MCF 10A (cell line): ENCODE data around the gene PPP1R13L. TPM values are rescaled to one million over a fixed set of nuclear protein-coding genes. Genes with fewer than 3 reads are reported as not detected.
A peak's percentile ranks its signal among the peaks of the same experiment; 100 is the strongest.

Experiments
- BruUV-seq: library from RNA; stranded (reverse); fragments of 400-500 nt; replicated peaks from 2 replicates; lab custom pipeline; 2021; lab: Mats Ljungman, UMichigan
- CTCF ChIA-PET: fragments of 300-600 bp; sonication (Branson Sonifier 250); formaldehyde crosslinking; extraction: SDS; loops from one replicate; lab custom pipeline; 2021; ENCODE audit warnings: antibody characterized with exemption, inconsistent platforms; lab: Yijun Ruan, JAX
- POLR2A ChIA-PET: fragments of 300-600, 350-650 bp; sonication (Branson Sonifier 250); formaldehyde crosslinking; extraction: SDS; loops from one replicate; lab custom pipeline; 2020; ENCODE audit warnings: antibody characterized with exemption, inconsistent platforms; lab: Yijun Ruan, JAX
- DNase-seq: peaks from one replicate; pipeline ENCODE4 v3.0.0-alpha.2; 2018; ENCODE audit not compliant: unreplicated experiment
- H3K27ac Mint-ChIP-seq: one replicate; pipeline ENCODE4 v1.8.0; 2022; ENCODE audit warnings: mild to moderate bottlenecking, low read depth, mixed read lengths; ENCODE audit not compliant: unreplicated experiment
- H3K27me3 Mint-ChIP-seq: one replicate; pipeline ENCODE4 v1.8.0; 2022; ENCODE audit warnings: mixed read lengths; ENCODE audit not compliant: insufficient read depth, unreplicated experiment
- H3K36me3 Mint-ChIP-seq: one replicate; pipeline ENCODE4 v1.8.0; 2022; ENCODE audit warnings: mild to moderate bottlenecking, moderate library complexity, mixed read lengths; ENCODE audit not compliant: insufficient read depth, unreplicated experiment
- H3K4me1 Mint-ChIP-seq: one replicate; pipeline ENCODE4 v1.8.0; 2022; ENCODE audit warnings: mixed read lengths; ENCODE audit not compliant: insufficient read depth, unreplicated experiment
- H3K4me3 Mint-ChIP-seq: one replicate; pipeline ENCODE4 v1.8.0; 2022; ENCODE audit warnings: mild to moderate bottlenecking, moderate library complexity, mixed read lengths; ENCODE audit not compliant: unreplicated experiment
- H3K9me3 Mint-ChIP-seq: one replicate; pipeline ENCODE4 v1.8.0; 2022; ENCODE audit warnings: mixed read lengths; ENCODE audit not compliant: unreplicated experiment
- intact Hi-C: fragments of 100-400 bp; cut with micrococcal nuclease; formaldehyde crosslinking; loops from 2 replicates; pipeline ENCODE4 v1.14.1; 2022
- total RNA-seq: library from RNA; stranded (reverse); gene quantifications from 2 replicates; pipeline ENCODE4 v1.2.3, GENCODE V29; 2022
- TF ChIP-seq, protein P1 (sequence below): fragments of 200-600 bp; IDR thresholded peaks from one replicate; pipeline ENCODE4 v1.8.0; 2022; ENCODE audit warnings: antibody characterized with exemption, mild to moderate bottlenecking; ENCODE audit not compliant: unreplicated experiment

PPP1R13L gene
- total RNA-seq, 1 experiment from 2014 or later = 161 TPM

- H3K27me3 Mint-ChIP-seq = no peaks in the 10 kb centered on the region
- peak overlapping the region; percentile 96 for H3K4me3 Mint-ChIP-seq
- H3K36me3 Mint-ChIP-seq = peaks cover 23% of the 10 kb centered on the region
- intact Hi-C loops = no loop called here
- BruUV-seq = no TSS peak
- POLR2A ChIA-PET = interaction anchor here (0.7 to 6.6 kb wide), 17 partner anchors 12 to 313 kb away, joined by 3 to 82 read pairs (median 6); partner anchors contain the start of genes ERCC1, FOSB and TRAPPC6A
- H3K9me3 Mint-ChIP-seq = no peaks in the 10 kb centered on the region
- H3K4me1 Mint-ChIP-seq = peaks cover 14% of the 10 kb centered on the region
- CTCF ChIA-PET = interaction anchor here (0.5 to 2.9 kb wide), 13 partner anchors 9 to 246 kb away, joined by 3 to 12 read pairs (median 4); partner anchors contain the start of genes BLOC1S3 and FOSB
- DNase-seq = no peak
- peak overlapping the region; percentile 96 for H3K27ac Mint-ChIP-seq
- TF ChIP-seq, protein P1, sequence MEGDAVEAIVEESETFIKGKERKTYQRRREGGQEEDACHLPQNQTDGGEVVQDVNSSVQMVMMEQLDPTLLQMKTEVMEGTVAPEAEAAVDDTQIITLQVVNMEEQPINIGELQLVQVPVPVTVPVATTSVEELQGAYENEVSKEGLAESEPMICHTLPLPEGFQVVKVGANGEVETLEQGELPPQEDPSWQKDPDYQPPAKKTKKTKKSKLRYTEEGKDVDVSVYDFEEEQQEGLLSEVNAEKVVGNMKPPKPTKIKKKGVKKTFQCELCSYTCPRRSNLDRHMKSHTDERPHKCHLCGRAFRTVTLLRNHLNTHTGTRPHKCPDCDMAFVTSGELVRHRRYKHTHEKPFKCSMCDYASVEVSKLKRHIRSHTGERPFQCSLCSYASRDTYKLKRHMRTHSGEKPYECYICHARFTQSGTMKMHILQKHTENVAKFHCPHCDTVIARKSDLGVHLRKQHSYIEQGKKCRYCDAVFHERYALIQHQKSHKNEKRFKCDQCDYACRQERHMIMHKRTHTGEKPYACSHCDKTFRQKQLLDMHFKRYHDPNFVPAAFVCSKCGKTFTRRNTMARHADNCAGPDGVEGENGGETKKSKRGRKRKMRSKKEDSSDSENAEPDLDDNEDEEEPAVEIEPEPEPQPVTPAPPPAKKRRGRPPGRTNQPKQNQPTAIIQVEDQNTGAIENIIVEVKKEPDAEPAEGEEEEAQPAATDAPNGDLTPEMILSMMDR = no peak
Measured at GRCh38 chr19:45403272-45403671, 1.6 kb downstream of the PPP1R13L start.

GRCh38 chr19:45402298-45403061, 2.4 kb downstream of the PPP1R13L start:
- no TSS peak for BruUV-seq
- DNase-seq = peak; percentile 83
- ChIA-PET POLR2A (interaction anchor here (0.6 to 6.6 kb wide), 15 partner anchors 9 to 224 kb away, joined by 3 to 82 read pairs (median 9); partner anchors contain the start of genes ERCC1, FOSB and TRAPPC6A), CTCF (interaction anchor here (0.5 to 2.9 kb wide), 16 partner anchors 9 to 315 kb away, joined by 3 to 12 read pairs (median 4); partner anchors contain the start of genes BLOC1S3 and FOSB)
- H3K36me3 Mint-ChIP-seq = peaks cover 29% of the 10 kb centered on the region
- TF ChIP-seq, protein P1 = peak; percentile 54
- peak overlapping the region; percentile 96 for H3K4me3 Mint-ChIP-seq
- intact Hi-C loops = loop anchor here (1.0 kb wide), 1 partner anchor 76 kb away; no protein-coding TSS in a partner anchor
- no peaks in the 10 kb centered on the region for H3K27me3 Mint-ChIP-seq
- H3K9me3 Mint-ChIP-seq = no peaks in the 10 kb centered on the region
- peak overlapping the region; percentile 96 for H3K27ac Mint-ChIP-seq
- peaks cover 14% of the 10 kb centered on the region for H3K4me1 Mint-ChIP-seq

DNA sequence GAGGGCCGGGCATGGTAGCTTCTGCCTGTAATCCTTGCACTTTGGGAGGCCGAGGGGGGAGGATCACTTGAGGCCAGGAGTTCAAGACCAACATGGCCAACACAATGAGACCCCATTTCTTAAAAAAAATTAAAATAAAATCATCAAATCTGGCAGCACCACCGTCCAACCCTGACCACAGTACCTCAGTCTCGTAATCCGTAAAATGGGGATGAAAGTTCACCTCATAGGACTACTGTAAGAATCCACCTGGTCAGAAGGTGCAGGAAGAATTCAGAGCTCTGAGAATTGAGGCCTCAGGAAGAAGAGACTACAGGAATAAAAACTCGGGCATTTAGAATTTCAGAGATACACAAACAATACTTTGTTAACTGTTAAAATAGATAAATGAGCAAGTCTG, 3.1 kb downstream of the PPP1R13L start:
- TF ChIP-seq, protein P1 = no peak
- H3K27me3 Mint-ChIP-seq = no peaks in the 10 kb centered on the region
- H3K27ac Mint-ChIP-seq = peak overlapping the region; percentile 96
- intact Hi-C loops = loop anchor here (1.0 kb wide), 1 partner anchor 76 kb away; no protein-coding TSS in a partner anchor
- no TSS peak for BruUV-seq
- DNase-seq = no peak
- ChIA-PET CTCF (interaction anchor here (0.6 to 2.9 kb wide), 12 partner anchors 16 to 1764 kb away, joined by 3 to 12 read pairs (median 4); no protein-coding TSS in a partner anchor), POLR2A (interaction anchor here (0.6 to 6.6 kb wide), 13 partner anchors 10 to 94 kb away, joined by 3 to 82 read pairs (median 10); partner anchors contain the start of genes ERCC1 and FOSB)
- H3K36me3 Mint-ChIP-seq = peaks cover 35% of the 10 kb centered on the region
- peak overlapping the region; percentile 96 for H3K4me3 Mint-ChIP-seq
- peaks cover 14% of the 10 kb centered on the region for H3K4me1 Mint-ChIP-seq
- H3K9me3 Mint-ChIP-seq = no peaks in the 10 kb centered on the region

DNA sequence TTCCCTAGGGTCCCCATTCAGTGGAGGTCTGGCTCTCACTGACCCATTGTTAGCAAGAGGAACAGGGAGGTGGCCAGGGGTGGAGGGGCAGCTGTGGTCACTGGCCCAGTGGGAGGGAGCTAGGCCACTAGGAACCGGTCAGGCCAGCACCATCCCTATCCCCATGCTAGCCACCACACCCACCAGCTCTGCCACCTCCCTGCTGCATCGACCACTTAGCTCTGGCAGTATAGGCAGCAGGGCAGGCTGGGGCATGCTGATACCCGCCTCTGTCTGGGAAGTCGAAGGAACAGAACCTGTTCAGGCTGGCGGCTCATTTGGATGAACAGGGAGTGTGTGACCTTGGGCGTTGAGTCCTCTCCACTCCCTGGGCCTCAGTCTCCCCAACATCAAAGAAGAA, 4.7 kb downstream of the PPP1R13L start:
- ChIA-PET CTCF (interaction anchor here (0.7 to 2.9 kb wide), 5 partner anchors 12 to 85 kb away, joined by 3 to 12 read pairs (median 6); no protein-coding TSS in a partner anchor), POLR2A (interaction anchor here (0.7 to 6.6 kb wide), 7 partner anchors 9 to 242 kb away, joined by 3 to 82 read pairs (median 3); partner anchors contain the start of genes ERCC1 and FOSB)
- no peaks in the 10 kb centered on the region for H3K27me3 Mint-ChIP-seq
- no peak overlapping the region for H3K27ac Mint-ChIP-seq
- no TSS peak for BruUV-seq
- intact Hi-C loops = no loop called here
- no peak overlapping the region for H3K4me3 Mint-ChIP-seq
- H3K4me1 Mint-ChIP-seq = peaks cover 14% of the 10 kb centered on the region
- H3K9me3 Mint-ChIP-seq = no peaks in the 10 kb centered on the region
- peaks cover 46% of the 10 kb centered on the region for H3K36me3 Mint-ChIP-seq
- TF ChIP-seq, protein P1 = no peak
- DNase-seq = peak; percentile 86
